Activated CD4-positive, alpha-beta T cell treated with anti-CD3 and anti-CD28 coated beads for 4 hours (primary cell): ENCODE data around the gene GOLPH3.
"Not testable (repeated sequence)": the region's sequence is repeated elsewhere in the genome, so short reads cannot be mapped to it uniquely, and the experiment has no call there.

ENCODE experiments used
- DNase-seq, 2 donors: peaks; one replicate each; pipeline ENCODE4 v3.0.0-alpha.2; 2020

The GOLPH3 gene

GRCh38 chr5:32096891-32097595, 77.1 kb downstream of the GOLPH3 start:
- DNase-seq, result no peak

- DNase-seq, result no peak
These were observed 78.9 kb downstream of the GOLPH3 start for GRCh38 chr5:32095261-32095671.

- DNase-seq, result no peak
These were observed 79.4 kb downstream of the GOLPH3 start for GRCh38 chr5:32094691-32095090.

- peak; percentile 65 to 75 for DNase-seq
These were observed 80.9 kb downstream of the GOLPH3 start for GRCh38 chr5:32092938-32093812.

DNA sequence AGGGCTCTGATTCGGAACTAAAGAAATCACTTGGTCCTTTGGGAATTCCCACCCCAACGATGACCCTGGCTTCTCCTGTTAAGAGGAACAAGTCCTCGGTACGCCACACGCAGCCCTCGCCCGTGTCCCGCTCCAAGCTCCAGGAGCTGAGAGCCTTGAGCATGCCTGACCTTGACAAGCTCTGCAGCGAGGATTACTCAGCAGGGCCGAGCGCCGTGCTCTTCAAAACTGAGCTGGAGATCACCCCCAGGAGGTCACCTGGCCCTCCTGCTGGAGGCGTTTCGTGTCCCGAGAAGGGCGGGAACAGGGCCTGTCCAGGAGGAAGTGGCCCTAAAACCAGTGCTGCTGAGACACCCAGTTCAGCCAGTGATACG, 83.4 kb downstream of the GOLPH3 start:
- no peak for DNase-seq

GRCh38 chr5:32090026-32090754, 83.9 kb downstream of the GOLPH3 start:
- no peak for DNase-seq

DNA sequence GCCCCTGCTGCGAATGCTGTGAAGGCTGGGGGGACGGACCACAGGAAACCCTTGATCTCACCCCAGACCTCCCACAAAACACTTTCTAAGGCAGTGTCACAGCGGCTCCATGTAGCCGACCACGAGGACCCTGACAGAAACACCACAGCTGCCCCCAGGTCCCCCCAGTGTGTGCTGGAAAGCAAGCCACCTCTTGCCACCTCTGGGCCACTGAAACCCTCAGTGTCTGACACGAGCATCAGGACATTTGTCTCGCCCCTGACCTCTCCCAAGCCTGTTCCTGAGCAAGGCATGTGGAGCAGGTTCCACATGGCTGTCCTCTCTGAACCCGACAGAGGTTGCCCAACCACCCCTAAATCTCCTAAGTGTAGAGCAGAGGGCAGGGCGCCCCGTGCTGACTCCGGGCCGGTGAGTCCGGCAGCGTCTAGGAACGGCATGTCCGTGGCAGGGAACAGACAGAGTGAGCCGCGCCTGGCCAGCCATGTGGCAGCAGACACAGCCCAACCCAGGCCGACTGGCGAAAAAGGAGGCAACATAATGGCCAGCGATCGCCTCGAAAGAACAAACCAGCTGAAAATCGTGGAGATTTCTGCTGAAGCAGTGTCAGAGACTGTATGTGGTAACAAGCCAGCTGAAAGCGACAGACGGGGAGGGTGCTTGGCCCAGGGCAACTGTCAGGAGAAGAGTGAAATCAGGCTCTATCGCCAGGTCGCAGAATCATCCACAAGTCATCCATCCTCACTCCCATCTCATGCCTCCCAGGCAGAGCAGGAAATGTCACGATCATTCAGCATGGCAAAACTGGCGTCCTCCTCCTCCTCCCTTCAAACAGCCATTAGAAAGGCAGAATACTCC, 84.7 kb downstream of the GOLPH3 start:
- no peak for DNase-seq

DNA sequence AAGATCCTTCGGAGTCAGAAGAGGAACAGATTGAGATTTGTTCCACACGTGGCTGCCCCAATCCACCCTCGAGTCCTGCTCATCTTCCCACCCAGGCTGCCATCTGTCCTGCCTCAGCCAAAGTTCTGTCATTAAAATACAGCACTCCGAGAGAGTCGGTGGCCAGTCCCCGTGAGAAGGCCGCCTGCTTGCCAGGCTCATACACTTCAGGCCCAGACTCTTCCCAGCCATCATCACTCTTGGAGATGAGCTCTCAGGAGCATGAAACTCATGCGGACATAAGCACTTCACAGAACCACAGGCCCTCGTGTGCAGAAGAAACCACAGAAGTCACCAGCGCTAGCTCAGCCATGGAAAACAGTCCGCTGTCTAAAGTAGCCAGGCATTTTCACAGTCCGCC, 85.9 kb downstream of the GOLPH3 start:
- no peak for DNase-seq

GRCh38 chr5:32087086-32088082, 86.7 kb downstream of the GOLPH3 start:
- DNase-seq, result no peak

GRCh38 chr5:32083981-32084430, 90.1 kb downstream of the GOLPH3 start:
- DNase-seq, result no peak

DNA sequence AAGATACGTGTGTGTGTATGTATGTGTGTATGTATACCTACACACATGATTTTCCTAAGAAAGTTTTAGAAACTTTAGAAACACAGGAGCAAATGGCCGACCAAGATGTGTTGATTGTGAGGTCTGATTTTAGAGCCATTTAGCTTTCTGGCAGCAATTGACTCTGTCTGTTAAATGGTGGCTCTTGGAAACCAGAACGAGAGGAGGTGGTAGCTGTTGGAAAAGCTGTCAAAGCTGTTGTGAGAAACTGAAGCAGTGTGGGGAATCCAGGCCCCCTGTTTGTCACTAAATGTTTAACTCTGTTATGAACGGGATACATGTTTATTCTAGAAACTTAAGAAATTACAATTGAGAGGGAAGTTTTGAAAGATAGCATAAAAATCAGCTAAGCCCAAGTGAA, 91.4 kb downstream of the GOLPH3 start:
- DNase-seq, result no peak

DNA sequence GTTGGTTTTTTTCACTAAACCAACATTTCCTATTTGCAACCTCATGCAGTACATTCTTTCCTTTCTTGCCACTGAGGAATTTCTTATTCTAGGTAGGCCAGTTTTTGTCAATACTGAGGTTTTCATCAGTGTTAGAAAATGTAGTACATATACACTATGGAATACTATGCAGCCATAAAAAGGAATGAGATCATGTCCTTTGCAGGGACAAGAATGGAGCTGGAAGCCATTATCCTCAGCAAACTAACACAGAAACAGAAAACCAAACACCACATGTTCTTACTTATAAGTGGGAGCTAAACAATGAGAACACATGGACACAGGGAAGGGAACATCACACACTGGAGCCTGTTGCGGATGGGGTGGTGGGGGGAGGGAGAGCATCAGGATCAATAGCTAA, 93.6 kb downstream of the GOLPH3 start:
- DNase-seq, result not testable (repeated sequence)

DNA sequence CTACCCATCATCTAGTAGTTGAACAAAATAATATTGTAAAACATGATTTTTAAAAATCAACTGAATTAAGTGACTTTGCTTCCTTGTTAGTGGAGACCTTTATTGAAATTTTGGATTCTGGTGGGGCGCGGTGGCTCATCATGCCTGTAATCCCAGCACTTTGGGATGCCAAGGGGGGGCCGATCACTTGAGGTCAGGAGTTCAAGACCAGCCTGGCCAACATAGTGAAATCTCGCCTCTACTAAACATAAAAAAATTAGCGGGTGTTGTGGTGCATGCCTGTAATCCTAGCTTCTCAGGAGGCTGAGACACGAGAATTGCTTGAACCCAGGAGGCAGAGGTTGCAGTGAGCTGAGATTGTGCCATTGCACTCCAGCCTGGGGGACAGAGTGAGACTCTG, 95.3 kb downstream of the GOLPH3 start:
- DNase-seq, result not testable (repeated sequence)

GRCh38 chr5:32076699-32077695, 97.1 kb downstream of the GOLPH3 start:
- DNase-seq, result peak in 1 of 2 donors; percentile 43
